AG09319 (cell line): ENCODE measurements around the gene PRKAG2.

Source experiments
- DNase-seq: peaks from one replicate; pipeline ENCODE4 v3.0.0-alpha.2; 2010; ENCODE audit warnings: low read depth; ENCODE audit errors: extremely low read depth
- TF ChIP-seq, protein P1 (sequence below): IDR thresholded peaks from 2 replicates; pipeline ENCODE4 v1.5.1; 2011; ENCODE audit warnings: low read depth, mild to moderate bottlenecking, inconsistent platforms, low read length, moderate library complexity

The PRKAG2 gene

GRCh38 chr7:151895008-151895630 lies 18.2 kb upstream of the PRKAG2 start:
- no peak for DNase-seq
- TF ChIP-seq, protein P1, sequence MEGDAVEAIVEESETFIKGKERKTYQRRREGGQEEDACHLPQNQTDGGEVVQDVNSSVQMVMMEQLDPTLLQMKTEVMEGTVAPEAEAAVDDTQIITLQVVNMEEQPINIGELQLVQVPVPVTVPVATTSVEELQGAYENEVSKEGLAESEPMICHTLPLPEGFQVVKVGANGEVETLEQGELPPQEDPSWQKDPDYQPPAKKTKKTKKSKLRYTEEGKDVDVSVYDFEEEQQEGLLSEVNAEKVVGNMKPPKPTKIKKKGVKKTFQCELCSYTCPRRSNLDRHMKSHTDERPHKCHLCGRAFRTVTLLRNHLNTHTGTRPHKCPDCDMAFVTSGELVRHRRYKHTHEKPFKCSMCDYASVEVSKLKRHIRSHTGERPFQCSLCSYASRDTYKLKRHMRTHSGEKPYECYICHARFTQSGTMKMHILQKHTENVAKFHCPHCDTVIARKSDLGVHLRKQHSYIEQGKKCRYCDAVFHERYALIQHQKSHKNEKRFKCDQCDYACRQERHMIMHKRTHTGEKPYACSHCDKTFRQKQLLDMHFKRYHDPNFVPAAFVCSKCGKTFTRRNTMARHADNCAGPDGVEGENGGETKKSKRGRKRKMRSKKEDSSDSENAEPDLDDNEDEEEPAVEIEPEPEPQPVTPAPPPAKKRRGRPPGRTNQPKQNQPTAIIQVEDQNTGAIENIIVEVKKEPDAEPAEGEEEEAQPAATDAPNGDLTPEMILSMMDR: no peak

- DNase-seq: no peak
- TF ChIP-seq, protein P1: no peak
These were observed 17.4 kb upstream of the PRKAG2 start for GRCh38 chr7:151894111-151895007.

GRCh38 chr7:151893405-151893923 lies 16.5 kb upstream of the PRKAG2 start:
- no peak for DNase-seq
- TF ChIP-seq, protein P1: no peak

GRCh38 chr7:151891753-151892152 lies 14.8 kb upstream of the PRKAG2 start:
- TF ChIP-seq, protein P1: no peak

GRCh38 chr7:151891182-151891581 lies 14.3 kb upstream of the PRKAG2 start:
- no peak for DNase-seq
- TF ChIP-seq, protein P1: no peak

More at GRCh38 chr7:151891753-151892152, 14.8 kb upstream of the PRKAG2 start:
- no peak for DNase-seq

GRCh38 chr7:151890355-151891004 lies 13.6 kb upstream of the PRKAG2 start:
- no peak for DNase-seq
- TF ChIP-seq, protein P1: no peak
